Measurements from ENCODE around the gene RHBDL2.
"Not testable (repeated sequence)": the region's sequence is repeated elsewhere in the genome, so short reads cannot be mapped to it uniquely, and the experiment has no call there.

Gene RHBDL2, protein sequence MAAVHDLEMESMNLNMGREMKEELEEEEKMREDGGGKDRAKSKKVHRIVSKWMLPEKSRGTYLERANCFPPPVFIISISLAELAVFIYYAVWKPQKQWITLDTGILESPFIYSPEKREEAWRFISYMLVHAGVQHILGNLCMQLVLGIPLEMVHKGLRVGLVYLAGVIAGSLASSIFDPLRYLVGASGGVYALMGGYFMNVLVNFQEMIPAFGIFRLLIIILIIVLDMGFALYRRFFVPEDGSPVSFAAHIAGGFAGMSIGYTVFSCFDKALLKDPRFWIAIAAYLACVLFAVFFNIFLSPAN

GRCh38 chr1:38941527-38942019, at the start of gene RHBDL2:
TSS of gene RHBDL2 (minus strand) at chr1:38941830. CDS start at chr1:38919212, 22,618 bp downstream.
- TF ChIP-seq, protein P1, sequence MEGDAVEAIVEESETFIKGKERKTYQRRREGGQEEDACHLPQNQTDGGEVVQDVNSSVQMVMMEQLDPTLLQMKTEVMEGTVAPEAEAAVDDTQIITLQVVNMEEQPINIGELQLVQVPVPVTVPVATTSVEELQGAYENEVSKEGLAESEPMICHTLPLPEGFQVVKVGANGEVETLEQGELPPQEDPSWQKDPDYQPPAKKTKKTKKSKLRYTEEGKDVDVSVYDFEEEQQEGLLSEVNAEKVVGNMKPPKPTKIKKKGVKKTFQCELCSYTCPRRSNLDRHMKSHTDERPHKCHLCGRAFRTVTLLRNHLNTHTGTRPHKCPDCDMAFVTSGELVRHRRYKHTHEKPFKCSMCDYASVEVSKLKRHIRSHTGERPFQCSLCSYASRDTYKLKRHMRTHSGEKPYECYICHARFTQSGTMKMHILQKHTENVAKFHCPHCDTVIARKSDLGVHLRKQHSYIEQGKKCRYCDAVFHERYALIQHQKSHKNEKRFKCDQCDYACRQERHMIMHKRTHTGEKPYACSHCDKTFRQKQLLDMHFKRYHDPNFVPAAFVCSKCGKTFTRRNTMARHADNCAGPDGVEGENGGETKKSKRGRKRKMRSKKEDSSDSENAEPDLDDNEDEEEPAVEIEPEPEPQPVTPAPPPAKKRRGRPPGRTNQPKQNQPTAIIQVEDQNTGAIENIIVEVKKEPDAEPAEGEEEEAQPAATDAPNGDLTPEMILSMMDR (conservative IDR thresholded peaks at IDR 0.05) = no peak
- peak within 1 kb of the TSS; percentile 47; the same call in 1 of the 2 replicates for H3K27ac ChIP-seq

DNA sequence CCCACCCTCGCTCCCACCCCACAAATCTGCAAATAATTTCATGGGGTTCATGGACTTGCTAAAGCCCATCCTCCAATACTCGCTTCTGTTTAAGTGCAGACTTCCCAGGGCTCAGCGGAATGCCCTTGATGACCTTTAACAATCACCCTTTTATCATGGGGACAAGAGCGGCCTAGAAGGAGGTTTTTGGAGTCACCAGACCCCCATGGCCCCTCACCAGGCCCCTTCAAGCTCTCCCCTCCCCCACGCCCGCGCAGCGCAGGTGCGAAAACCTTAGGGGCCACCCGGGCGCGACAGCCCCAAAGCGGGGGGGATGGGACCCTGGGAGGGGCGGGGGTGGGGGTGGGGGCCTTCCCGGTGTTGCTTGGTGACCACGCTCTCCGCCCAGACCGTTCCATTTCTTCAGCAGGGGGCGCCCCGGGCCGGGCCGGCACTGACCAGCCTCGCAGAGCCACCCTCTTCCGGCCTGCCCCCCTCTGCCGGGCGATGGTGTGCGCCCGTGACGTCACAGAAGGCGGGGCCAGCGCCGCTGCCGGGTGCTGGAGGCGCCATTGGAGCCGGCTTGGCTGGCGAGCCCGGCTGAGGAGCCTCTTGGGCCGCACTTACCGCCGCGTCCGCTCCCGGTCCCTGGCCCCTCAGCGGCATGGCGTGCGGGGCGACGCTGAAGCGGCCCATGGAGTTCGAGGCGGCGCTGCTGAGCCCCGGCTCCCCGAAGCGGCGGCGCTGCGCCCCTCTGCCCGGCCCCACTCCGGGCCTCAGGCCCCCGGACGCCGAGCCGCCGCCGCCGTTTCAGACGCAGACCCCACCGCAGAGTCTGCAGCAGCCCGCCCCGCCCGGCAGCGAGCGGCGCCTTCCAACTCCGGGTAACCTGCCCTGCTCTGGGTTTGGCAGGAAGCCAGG, 49.4 kb upstream of the RHBDL2 start, which contains the start of gene AKIRIN1:
Gene AKIRIN1, plus strand, starts transcription at position 539 of the 900 bp plus-strand sequence. Its CDS starts 105 bp downstream, at position 644.
- TF ChIP-seq, protein P1 (conservative IDR thresholded peaks at IDR 0.05) = no peak
- H3K27ac ChIP-seq = peak within 1 kb of the TSS; percentile 86

DNA sequence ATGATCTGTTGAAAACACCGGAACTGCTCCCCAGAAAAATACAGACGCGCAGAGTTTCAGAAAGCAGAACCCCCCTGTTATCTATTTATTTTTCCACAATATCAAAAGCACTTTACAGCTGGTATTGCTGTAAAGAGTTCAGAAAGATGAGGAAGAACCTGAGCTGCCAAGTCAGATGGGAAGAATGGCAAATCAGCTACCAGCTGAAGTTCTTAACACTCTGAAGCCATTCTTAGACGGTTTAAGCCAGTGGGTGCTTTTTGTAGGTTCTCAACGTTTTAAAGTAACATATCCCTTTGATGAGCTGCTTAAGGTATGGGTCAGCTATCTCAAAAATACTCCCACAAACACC, 48.7 kb upstream of the RHBDL2 start:
- TF ChIP-seq, protein P1 (conservative IDR thresholded peaks at IDR 0.05) = no peak
- peak overlapping the region; percentile 86 for H3K27ac ChIP-seq

GRCh38 chr1:38989979-38990378, 48.3 kb upstream of the RHBDL2 start:
- TF ChIP-seq, protein P1 (conservative IDR thresholded peaks at IDR 0.05) = no peak
- H3K27ac ChIP-seq = peak overlapping the region; percentile 86

GRCh38 chr1:38979380-38979779, 37.8 kb upstream of the RHBDL2 start:
- H3K27ac ChIP-seq = not testable (repeated sequence)

DNA sequence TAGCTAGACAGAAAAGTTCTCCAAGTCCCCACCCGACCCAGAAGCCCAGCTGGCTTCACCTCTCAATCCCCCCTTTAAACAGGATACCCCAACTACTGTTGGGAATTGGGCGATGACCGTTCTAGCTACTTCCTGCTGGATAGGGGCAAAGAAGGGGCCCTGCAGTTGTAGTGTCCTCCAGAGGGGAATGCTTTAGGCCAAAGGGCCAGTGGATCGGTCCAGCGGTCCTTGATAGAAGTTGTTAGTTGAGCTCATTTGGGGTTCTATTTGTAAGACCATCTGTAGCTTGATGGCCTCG, 36.6 kb upstream of the RHBDL2 start:
- not testable (repeated sequence) for H3K27ac ChIP-seq

DNA sequence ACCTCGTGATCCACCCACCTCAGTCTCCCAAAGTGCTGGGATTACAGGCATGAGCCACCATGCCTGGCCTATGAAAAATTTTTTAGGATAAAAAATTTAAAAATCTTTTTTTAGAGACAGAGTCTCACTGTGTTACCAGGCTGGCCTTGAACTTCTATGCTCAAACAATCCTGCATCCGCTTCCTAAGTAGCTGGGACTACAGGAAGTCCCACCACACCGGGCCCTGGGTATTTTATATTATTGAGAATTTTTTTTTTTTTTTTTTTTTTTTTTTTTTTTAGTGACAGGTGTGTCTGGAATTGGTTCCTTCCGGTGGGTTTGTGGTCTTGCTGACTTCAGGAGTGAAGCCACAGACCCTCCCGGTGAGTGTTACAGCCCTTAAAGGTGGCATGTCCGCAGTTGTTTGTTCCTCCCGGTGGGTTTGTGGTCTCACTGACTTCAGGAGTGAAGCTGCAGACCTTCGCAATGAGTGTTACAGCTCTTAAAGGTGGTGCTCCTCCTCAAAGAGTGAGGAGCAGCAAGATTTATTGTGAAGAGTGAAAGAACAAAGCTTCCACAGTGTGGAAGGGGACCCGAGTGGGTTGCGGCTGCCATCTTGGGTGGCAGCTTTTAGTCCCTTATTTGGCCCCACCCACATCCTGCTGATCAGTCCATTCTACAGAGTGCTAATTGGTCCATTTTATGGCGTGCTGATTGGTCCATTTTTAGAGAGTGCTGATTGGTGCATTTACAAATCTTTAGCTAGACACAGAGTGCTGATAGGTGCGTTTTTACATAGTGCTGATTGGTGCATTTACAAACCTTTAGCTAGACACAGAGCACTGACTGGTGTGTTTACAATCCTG, 36.0 kb upstream of the RHBDL2 start:
- H3K27ac ChIP-seq = not testable (repeated sequence)

DNA sequence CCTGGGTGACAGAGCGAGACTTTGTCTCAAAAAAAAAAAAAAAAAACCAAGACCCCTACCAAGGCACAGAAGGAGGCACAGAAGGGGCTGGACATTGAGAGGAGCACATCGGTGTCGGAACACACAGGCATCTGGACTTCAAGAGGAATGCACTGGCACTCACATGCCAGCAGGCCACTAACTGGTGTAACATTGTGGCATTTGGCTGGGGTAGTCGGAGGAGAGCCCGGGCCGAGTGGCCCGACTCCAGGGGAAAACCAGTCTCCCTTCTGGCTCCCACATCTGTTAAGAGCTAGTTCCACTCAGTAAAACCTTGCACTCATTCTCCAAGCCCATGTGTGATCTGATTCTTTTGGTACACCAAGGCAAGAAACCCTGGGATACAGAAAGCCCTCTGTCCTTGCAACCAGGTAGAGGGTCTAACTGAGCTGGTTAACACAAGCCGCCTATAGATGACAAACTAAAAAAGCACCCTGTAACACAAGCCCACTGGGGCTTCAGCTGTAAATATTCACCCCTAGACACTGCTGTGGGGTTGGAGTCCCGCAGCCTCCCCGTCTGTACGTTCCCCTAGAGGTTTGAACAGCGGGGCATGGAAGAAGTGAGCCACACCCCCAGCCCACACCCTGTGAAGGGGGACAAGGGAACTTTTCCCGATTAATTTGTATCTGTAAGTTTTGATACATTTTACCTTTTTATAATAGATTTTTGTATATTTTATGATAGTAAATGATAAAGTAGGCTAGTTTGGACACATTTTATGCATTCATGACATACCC, 32.2 kb upstream of the RHBDL2 start:
- H3K27ac ChIP-seq = no peak overlapping the region
- TF ChIP-seq, protein P1 (conservative IDR thresholded peaks at IDR 0.05) = no peak

GRCh38 chr1:38973145-38973544, 31.5 kb upstream of the RHBDL2 start:
- not testable (repeated sequence) for H3K27ac ChIP-seq
